Measurements from ENCODE around the gene STX12. TPM values are rescaled to one million over a fixed set of nuclear protein-coding genes. Genes with fewer than 3 reads are reported as not detected.

The STX12 gene
- total RNA-seq, 4 donors from 2014 or later = 58.7 to 115 (median 69.8) TPM

GRCh38 chr1:27755865-27756264 is 17.2 kb upstream of the STX12 start:
- DNase-seq (ENCODE audit: low spot score in 2 of 2) = peak in 1 of 2 donors; percentile 3
- TF ChIP-seq CTCF (IDR thresholded peaks at IDR 0.05) = no peak
- no peak for TF ChIP-seq POLR2A (IDR thresholded peaks at IDR 0.05)
- WGBS, 2 donors = 77 to 86% methylated on average over 4 of the region's 4 CpGs
- H3K4me3 ChIP-seq (ENCODE audit: low read depth, poor library complexity, severe bottlenecking) = no peak overlapping the region
- intact Hi-C loops (cut with DNase I; ENCODE audit: low total_unique reads) = no loop called here

GRCh38 chr1:27759236-27759635 is 13.8 kb upstream of the STX12 start:
- WGBS, 2 donors = 84 to 87% methylated on average over 2 of the region's 2 CpGs
- no peak overlapping the region for H3K4me3 ChIP-seq (ENCODE audit: low read depth, poor library complexity, severe bottlenecking)
- no peak for DNase-seq (ENCODE audit: low spot score in 2 of 2)
- intact Hi-C loops (cut with DNase I; ENCODE audit: low total_unique reads) = no loop called here
- TF ChIP-seq CTCF (IDR thresholded peaks at IDR 0.05) = no peak
- TF ChIP-seq POLR2A (IDR thresholded peaks at IDR 0.05) = no peak

- TF ChIP-seq POLR2A (IDR thresholded peaks at IDR 0.05) (no peak), CTCF (IDR thresholded peaks at IDR 0.05) (no peak)
- intact Hi-C loops (cut with DNase I; ENCODE audit: low total_unique reads) = no loop called here
- no peak overlapping the region for H3K4me3 ChIP-seq (ENCODE audit: low read depth, poor library complexity, severe bottlenecking)
- WGBS, 2 donors = 84 to 86% methylated on average over 3 of the region's 3 CpGs
- peak in 1 of 2 donors; percentile 13 for DNase-seq (ENCODE audit: low spot score in 2 of 2)
These were observed 12.6 kb upstream of the STX12 start for GRCh38 chr1:27760426-27760825.

DNA sequence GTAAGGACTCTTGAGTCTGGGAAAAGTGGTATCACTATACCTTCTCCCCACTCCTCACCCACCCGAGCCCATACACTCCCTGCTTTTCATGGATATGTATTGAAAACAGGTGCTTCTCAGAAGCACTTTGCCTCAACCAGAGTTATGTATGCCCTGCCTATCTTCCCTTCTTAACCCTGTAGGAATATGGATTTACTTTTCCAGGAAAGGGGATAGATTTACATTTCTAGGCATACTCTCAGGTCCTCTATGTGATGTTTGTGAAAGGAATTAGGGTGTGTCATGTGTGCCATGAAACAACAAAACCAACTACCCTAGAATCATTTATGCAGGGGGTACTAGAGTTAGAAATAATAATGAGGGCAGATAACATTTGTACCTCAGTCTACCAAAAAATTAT is 11.0 kb upstream of the STX12 start:
- 79 to 88% methylated on average over 1 of the region's 1 CpG for WGBS, 2 donors
- DNase-seq (ENCODE audit: low spot score in 2 of 2) = no peak

GRCh38 chr1:27763358-27763757 is 9.7 kb upstream of the STX12 start:
- intact Hi-C loops (cut with DNase I; ENCODE audit: low total_unique reads) = no loop called here
- 90 to 93% methylated on average over 4 of the region's 4 CpGs for WGBS, 2 donors
- TF ChIP-seq POLR2A (IDR thresholded peaks at IDR 0.05) (no peak), CTCF (IDR thresholded peaks at IDR 0.05) (no peak)
- H3K4me3 ChIP-seq (ENCODE audit: low read depth, poor library complexity, severe bottlenecking) = no peak overlapping the region
- DNase-seq (ENCODE audit: low spot score in 2 of 2) = no peak

More for the DNA sequence above, 11.0 kb upstream of the STX12 start:
- TF ChIP-seq CTCF (IDR thresholded peaks at IDR 0.05) (no peak), POLR2A (IDR thresholded peaks at IDR 0.05) (no peak)
- intact Hi-C loops (cut with DNase I; ENCODE audit: low total_unique reads) = no loop called here
- H3K4me3 ChIP-seq (ENCODE audit: low read depth, poor library complexity, severe bottlenecking) = no peak overlapping the region

- intact Hi-C loops (cut with DNase I; ENCODE audit: low total_unique reads) = no loop called here
- TF ChIP-seq POLR2A (IDR thresholded peaks at IDR 0.05) (no peak), CTCF (IDR thresholded peaks at IDR 0.05) (no peak)
- WGBS, 2 donors = 73 to 83% methylated on average over 2 of the region's 2 CpGs
- no peak overlapping the region for H3K4me3 ChIP-seq (ENCODE audit: low read depth, poor library complexity, severe bottlenecking)
- DNase-seq (ENCODE audit: low spot score in 2 of 2) = no peak
These were observed 2.7 kb upstream of the STX12 start for GRCh38 chr1:27770293-27770830.

Measured in lower leg skin (tissue), 4 donors.